Measurements from ENCODE around the gene ATP6V0E2. TPM values are rescaled to one million over a fixed set of nuclear protein-coding genes. Genes with fewer than 3 reads are reported as not detected.
A peak's percentile ranks its signal among the peaks of the same experiment; 100 is the strongest.

Gene ATP6V0E2
- polyA plus RNA-seq, 2 of the 4 experiments (the other 2 are of a cell fraction), result 17.3 to 44.9 TPM

DNA sequence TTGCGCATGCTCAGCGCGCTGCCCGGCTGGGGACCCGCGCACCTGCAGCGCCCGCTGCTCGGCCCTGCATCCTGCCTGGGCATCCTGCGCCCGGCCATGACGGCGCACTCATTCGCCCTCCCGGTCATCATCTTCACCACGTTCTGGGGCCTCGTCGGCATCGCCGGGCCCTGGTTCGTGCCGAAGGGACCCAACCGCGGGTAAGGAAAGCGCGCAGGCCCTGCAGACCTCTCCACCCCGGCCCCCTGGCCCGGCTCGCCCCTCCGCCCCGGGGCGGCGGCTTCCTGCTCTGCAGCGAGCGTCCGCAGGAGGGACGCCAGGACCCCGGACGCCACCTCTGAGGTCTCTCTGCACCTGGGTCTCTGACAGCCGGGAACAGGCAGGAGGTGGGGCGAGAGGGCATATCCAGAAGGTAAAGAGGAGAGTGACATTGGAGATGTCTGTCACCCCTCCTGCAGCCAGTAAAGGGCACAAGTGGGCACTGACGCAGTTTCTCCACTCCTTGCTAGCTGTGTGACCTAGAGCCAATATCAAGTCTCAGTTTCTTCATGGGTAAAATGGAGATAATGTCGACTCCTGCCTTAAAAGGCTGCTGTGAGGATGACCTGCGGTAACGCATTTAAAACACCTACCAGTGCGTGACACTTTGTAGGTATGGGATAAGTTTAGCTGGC lies 338 bp downstream of the ATP6V0E2 start:
- TF ChIP-seq, protein P1, sequence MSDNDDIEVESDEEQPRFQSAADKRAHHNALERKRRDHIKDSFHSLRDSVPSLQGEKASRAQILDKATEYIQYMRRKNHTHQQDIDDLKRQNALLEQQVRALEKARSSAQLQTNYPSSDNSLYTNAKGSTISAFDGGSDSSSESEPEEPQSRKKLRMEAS (IDR thresholded peaks at IDR 0.05), result peak; percentile 21; the same call in 1 of the 2 replicates
- TF ChIP-seq SREBF2 (IDR thresholded peaks at IDR 0.05) (no peak), POLR2A (IDR thresholded peaks at IDR 0.05; ENCODE audit: low read length) (peak; percentile 77), SMC3 (IDR thresholded peaks at IDR 0.05) (no peak)
- CTCF ChIA-PET, result interaction anchor here (0.8 to 1.9 kb wide), 2 partner anchors 9 to 67 kb away, joined by 3 to 9 read pairs; no protein-coding TSS in a partner anchor
- DNase-seq (ENCODE audit: low read depth in 1 of 2, low spot score in 1 of 2), result no peak
- FAIRE-seq, result no peak
- H3K9me3 ChIP-seq, result no peaks in the 10 kb centered on the region
- peak overlapping the region; percentile 73 to 79 for H3K27ac ChIP-seq
- 22% methylated on average over 18 of the region's 46 CpGs for WGBS (ENCODE audit: missing lambda C conversion rate)
- peak in 1 of 2 experiments; percentile 61; a peak in 4 of 6 replicates for ATAC-seq
- peak overlapping the region; percentile 62 for H3K4me3 ChIP-seq
- POLR2A ChIA-PET, result no interaction called here
- H3K4me1 ChIP-seq, result peaks cover 10% of the 10 kb centered on the region; the same call in 1 of the 3 replicates
- H3K4me2 ChIP-seq, result peak overlapping the region; percentile 90

DNA sequence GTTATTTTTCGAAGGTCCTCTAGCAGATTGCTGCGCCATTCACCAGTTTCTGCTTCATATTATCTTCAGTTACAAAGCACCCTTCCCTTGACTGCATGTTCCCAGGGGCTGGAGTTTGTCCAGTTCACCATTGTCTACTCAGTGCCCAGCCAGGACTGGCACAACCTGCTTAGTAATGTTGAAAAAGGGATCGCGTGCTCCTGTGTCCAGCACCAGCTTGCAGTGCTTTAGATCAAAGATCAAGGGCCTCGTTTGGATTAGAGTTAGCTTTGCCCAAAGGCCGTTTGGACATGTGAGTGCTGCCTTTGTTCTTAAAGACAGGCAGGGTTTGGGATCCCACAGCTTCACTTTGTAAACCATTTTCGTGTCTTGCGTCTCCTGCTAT lies 867 bp downstream of the ATP6V0E2 start:
- H3K9me3 ChIP-seq, result no peaks in the 10 kb centered on the region
- no peak for ATAC-seq
- ChIA-PET CTCF (interaction anchor here (0.8 to 1.9 kb wide), 2 partner anchors 9 to 67 kb away, joined by 3 to 9 read pairs; no protein-coding TSS in a partner anchor), POLR2A (no interaction called here)
- H3K4me2 ChIP-seq, result peak overlapping the region; percentile 90
- H3K4me1 ChIP-seq, result peaks cover 10% of the 10 kb centered on the region; the same call in 1 of the 3 replicates
- H3K27ac ChIP-seq, result no peak overlapping the region; a peak in 1 of 6 replicates
- H3K4me3 ChIP-seq, result peak overlapping the region; percentile 62
- 75% methylated on average over 8 of the region's 8 CpGs for WGBS (ENCODE audit: missing lambda C conversion rate)
- TF ChIP-seq FOSB (CRISPR knock-in tag; IDR thresholded peaks at IDR 0.05) (no peak), RFX5 (IDR thresholded peaks at IDR 0.05) (no peak), RCOR1 (IDR thresholded peaks at IDR 0.05; ENCODE audit: low read depth, low read length) (no peak), KDM5A (IDR thresholded peaks at IDR 0.05) (no peak), MAFK (IDR thresholded peaks at IDR 0.05; ENCODE audit: partially characterized antibody) (no peak), RARB (CRISPR knock-in tag; IDR thresholded peaks at IDR 0.05) (no peak), ELK1 (IDR thresholded peaks at IDR 0.05; ENCODE audit: low read depth, low read length) (no peak), SREBF2 (IDR thresholded peaks at IDR 0.05) (no peak), ZFP36 (IDR thresholded peaks at IDR 0.05; ENCODE audit: borderline replicate concordance, partially characterized antibody) (no peak), CBX2 (IDR thresholded peaks at IDR 0.05; ENCODE audit: borderline replicate concordance, low read depth) (no peak), EHF (CRISPR knock-in tag; IDR thresholded peaks at IDR 0.05) (no peak), HMGXB4 (CRISPR knock-in tag; IDR thresholded peaks at IDR 0.05; ENCODE audit: borderline replicate concordance) (no peak), RAD21 (conservative IDR thresholded peaks at IDR 0.05 in 1 of 2, IDR thresholded peaks at IDR 0.05 in 1 of 2) (no peak), CHD4 (IDR thresholded peaks at IDR 0.05; ENCODE audit: borderline replicate concordance) (no peak), NR3C1 (IDR thresholded peaks at IDR 0.05) (no peak)
- TF ChIP-seq, protein P2, sequence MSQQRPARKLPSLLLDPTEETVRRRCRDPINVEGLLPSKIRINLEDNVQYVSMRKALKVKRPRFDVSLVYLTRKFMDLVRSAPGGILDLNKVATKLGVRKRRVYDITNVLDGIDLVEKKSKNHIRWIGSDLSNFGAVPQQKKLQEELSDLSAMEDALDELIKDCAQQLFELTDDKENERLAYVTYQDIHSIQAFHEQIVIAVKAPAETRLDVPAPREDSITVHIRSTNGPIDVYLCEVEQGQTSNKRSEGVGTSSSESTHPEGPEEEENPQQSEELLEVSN (IDR thresholded peaks at IDR 0.05; ENCODE audit: borderline replicate concordance, low read depth), result no peak
- TF ChIP-seq, protein P3, sequence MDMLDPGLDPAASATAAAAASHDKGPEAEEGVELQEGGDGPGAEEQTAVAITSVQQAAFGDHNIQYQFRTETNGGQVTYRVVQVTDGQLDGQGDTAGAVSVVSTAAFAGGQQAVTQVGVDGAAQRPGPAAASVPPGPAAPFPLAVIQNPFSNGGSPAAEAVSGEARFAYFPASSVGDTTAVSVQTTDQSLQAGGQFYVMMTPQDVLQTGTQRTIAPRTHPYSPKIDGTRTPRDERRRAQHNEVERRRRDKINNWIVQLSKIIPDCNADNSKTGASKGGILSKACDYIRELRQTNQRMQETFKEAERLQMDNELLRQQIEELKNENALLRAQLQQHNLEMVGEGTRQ (IDR thresholded peaks at IDR 0.05), result no peak
- DNase-seq (ENCODE audit: low read depth in 1 of 2, low spot score in 1 of 2), result no peak
- no peak for FAIRE-seq
